ENCODE data around the gene MPPED1.

The MPPED1 gene

GRCh38 chr22:43498856-43499253 lies 87.0 kb downstream of the MPPED1 start:
- no peak for DNase-seq (ENCODE audit: low read depth)

GRCh38 chr22:43500792-43501785 lies 89.3 kb downstream of the MPPED1 start:
- DNase-seq (ENCODE audit: low read depth): no peak

- DNase-seq (ENCODE audit: low read depth): no peak
Measured at GRCh38 chr22:43501878-43502277, 90.1 kb downstream of the MPPED1 start.

GRCh38 chr22:43502306-43502874 lies 90.6 kb downstream of the MPPED1 start:
- no peak for DNase-seq (ENCODE audit: low read depth)

- no peak for DNase-seq (ENCODE audit: low read depth)
Measured at GRCh38 chr22:43504068-43504467, 92.3 kb downstream of the MPPED1 start.

GRCh38 chr22:43504666-43505261 lies 93.0 kb downstream of the MPPED1 start:
- DNase-seq (ENCODE audit: low read depth): no peak

- no peak for DNase-seq (ENCODE audit: low read depth)
Measured at GRCh38 chr22:43505423-43505822, 93.6 kb downstream of the MPPED1 start.

- DNase-seq (ENCODE audit: low read depth): no peak
Measured at GRCh38 chr22:43505896-43506295, 94.1 kb downstream of the MPPED1 start.

GRCh38 chr22:43506487-43506886 lies 94.7 kb downstream of the MPPED1 start:
- DNase-seq (ENCODE audit: low read depth): no peak

- no peak for DNase-seq (ENCODE audit: low read depth)
Measured at GRCh38 chr22:43507235-43507634, 95.4 kb downstream of the MPPED1 start.

- DNase-seq (ENCODE audit: low read depth): no peak
Measured at GRCh38 chr22:43508489-43508888, 96.7 kb downstream of the MPPED1 start.

GRCh38 chr22:43509337-43509736 lies 97.5 kb downstream of the MPPED1 start:
- no peak for DNase-seq (ENCODE audit: low read depth)

- no peak for DNase-seq (ENCODE audit: low read depth)
Measured at GRCh38 chr22:43510281-43511070, 98.7 kb downstream of the MPPED1 start.

GRCh38 chr22:43511276-43511910 lies 99.6 kb downstream of the MPPED1 start:
- DNase-seq (ENCODE audit: low read depth): no peak

- DNase-seq (ENCODE audit: low read depth): no peak
Measured at GRCh38 chr22:43512279-43512678, 100.5 kb downstream of the MPPED1 start.

GRCh38 chr22:43514476-43515157 lies 102.8 kb downstream of the MPPED1 start:
- DNase-seq (ENCODE audit: low read depth): no peak

- DNase-seq (ENCODE audit: low read depth): no peak
Measured at GRCh38 chr22:43515411-43515810, 103.6 kb downstream of the MPPED1 start.

- no peak for DNase-seq (ENCODE audit: low read depth)
Measured at GRCh38 chr22:43515902-43516301, 104.1 kb downstream of the MPPED1 start.

GRCh38 chr22:43516386-43516785 lies 104.6 kb downstream of the MPPED1 start:
- DNase-seq (ENCODE audit: low read depth): no peak

- DNase-seq (ENCODE audit: low read depth): no peak
Measured at GRCh38 chr22:43516996-43517635, 105.3 kb downstream of the MPPED1 start.

- no peak for DNase-seq (ENCODE audit: low read depth)
Measured at GRCh38 chr22:43520632-43521039, 108.8 kb downstream of the MPPED1 start.
